Muscle layer of colon (tissue), 2 donors: Measurements from ENCODE around the gene PPY.

ENCODE experiments used
- H3K27ac ChIP-seq: one replicate; pipeline ENCODE4 v1.7.0; 2013; ENCODE audit warnings: low read depth, mild to moderate bottlenecking, low read length, moderate library complexity
- H3K27me3 ChIP-seq, 2 donors: one replicate each; pipeline ENCODE4 v1.7.0; 2013; ENCODE audit warnings: low read length in 2 of 2, mild to moderate bottlenecking in 2 of 2; ENCODE audit not compliant: insufficient read depth in 2 of 2, control insufficient read depth in 1 of 2
- H3K36me3 ChIP-seq: one replicate; pipeline ENCODE4 v1.7.0; 2013; ENCODE audit warnings: mild to moderate bottlenecking, low read length; ENCODE audit not compliant: insufficient read depth
- H3K4me1 ChIP-seq: one replicate; pipeline ENCODE4 v1.7.0; 2013; ENCODE audit warnings: mild to moderate bottlenecking, low read length; ENCODE audit not compliant: insufficient read depth
- H3K4me3 ChIP-seq, 2 donors: one replicate each; pipeline ENCODE4 v1.7.0; 2013; ENCODE audit warnings: low read length in 2 of 2, low read depth in 1 of 2, mild to moderate bottlenecking in 1 of 2, moderate library complexity in 1 of 2
- H3K9ac ChIP-seq: one replicate; pipeline ENCODE4 v1.7.0; 2013; ENCODE audit warnings: low read length
- H3K9me3 ChIP-seq: one replicate; pipeline ENCODE4 v1.7.0; 2013; ENCODE audit warnings: mild to moderate bottlenecking, low read length
- donor health status: abdominal sarcoma.
- donor health status: Adenocarcinoma of cecum.

PPY gene

GRCh38 chr17:43927060-43927864, 15.0 kb downstream of the PPY start:
- Histone ChIP-seq H3K27me3 (peaks cover 7 to 17% of the 10 kb centered on the region in 2 donors), H3K4me3 (peak overlapping the region in 1 of 2 donors; percentile 41), H3K9ac (no peak overlapping the region), H3K9me3 (no peaks in the 10 kb centered on the region), H3K4me1 (peaks cover 7% of the 10 kb centered on the region), H3K36me3 (no peaks in the 10 kb centered on the region), H3K27ac (no peak overlapping the region)

- no peaks in the 10 kb centered on the region for H3K36me3 ChIP-seq
- H3K27me3 ChIP-seq, result peaks cover 7 to 17% of the 10 kb centered on the region in 2 donors
- peaks cover 7% of the 10 kb centered on the region for H3K4me1 ChIP-seq
- H3K4me3 ChIP-seq, result no peak overlapping the region
- no peaks in the 10 kb centered on the region for H3K9me3 ChIP-seq
- no peak overlapping the region for H3K27ac ChIP-seq
- no peak overlapping the region for H3K9ac ChIP-seq
Measured at GRCh38 chr17:43924558-43924957, 17.7 kb downstream of the PPY start.

- Histone ChIP-seq H3K27me3 (peaks cover 0 to 13% of the 10 kb centered on the region in 2 donors), H3K9ac (no peak overlapping the region), H3K36me3 (no peaks in the 10 kb centered on the region), H3K9me3 (no peaks in the 10 kb centered on the region), H3K27ac (no peak overlapping the region), H3K4me1 (no peaks in the 10 kb centered on the region), H3K4me3 (no peak overlapping the region)
Measured at GRCh38 chr17:43920500-43921095, 21.7 kb downstream of the PPY start.

- H3K36me3 ChIP-seq, result no peaks in the 10 kb centered on the region
- H3K27ac ChIP-seq, result no peak overlapping the region
- no peak overlapping the region for H3K4me3 ChIP-seq
- H3K27me3 ChIP-seq, result peaks cover 0 to 10% of the 10 kb centered on the region in 2 donors
- no peak overlapping the region for H3K9ac ChIP-seq
- H3K9me3 ChIP-seq, result no peaks in the 10 kb centered on the region
- H3K4me1 ChIP-seq, result no peaks in the 10 kb centered on the region
Measured at GRCh38 chr17:43918026-43918389, 24.3 kb downstream of the PPY start.

GRCh38 chr17:43917348-43918025, 24.8 kb downstream of the PPY start:
- H3K9me3 ChIP-seq, result no peaks in the 10 kb centered on the region
- H3K27me3 ChIP-seq, result peaks cover 0 to 10% of the 10 kb centered on the region in 2 donors
- H3K36me3 ChIP-seq, result no peaks in the 10 kb centered on the region
- peak overlapping the region in 1 of 2 donors; percentile 43 for H3K4me3 ChIP-seq
- H3K9ac ChIP-seq, result no peak overlapping the region
- H3K4me1 ChIP-seq, result no peaks in the 10 kb centered on the region
- no peak overlapping the region for H3K27ac ChIP-seq

- H3K4me3 ChIP-seq, result peak overlapping the region in 1 of 2 donors; percentile 43
- no peak overlapping the region for H3K9ac ChIP-seq
- H3K27me3 ChIP-seq, result peaks cover 0 to 10% of the 10 kb centered on the region in 2 donors
- no peaks in the 10 kb centered on the region for H3K36me3 ChIP-seq
- no peaks in the 10 kb centered on the region for H3K9me3 ChIP-seq
- no peak overlapping the region for H3K27ac ChIP-seq
- no peaks in the 10 kb centered on the region for H3K4me1 ChIP-seq
Measured at GRCh38 chr17:43917016-43917347, 25.3 kb downstream of the PPY start.

- Histone ChIP-seq H3K9me3 (no peaks in the 10 kb centered on the region), H3K4me3 (no peak overlapping the region), H3K4me1 (no peaks in the 10 kb centered on the region), H3K9ac (no peak overlapping the region), H3K36me3 (no peaks in the 10 kb centered on the region), H3K27me3 (peaks cover 0 to 10% of the 10 kb centered on the region in 2 donors), H3K27ac (no peak overlapping the region)
Measured at GRCh38 chr17:43916385-43916784, 25.9 kb downstream of the PPY start.

- H3K4me3 ChIP-seq, result no peak overlapping the region
- no peaks in the 10 kb centered on the region for H3K4me1 ChIP-seq
- H3K9ac ChIP-seq, result no peak overlapping the region
- no peak overlapping the region for H3K27ac ChIP-seq
- H3K27me3 ChIP-seq, result peaks cover 0 to 10% of the 10 kb centered on the region in 2 donors
- no peaks in the 10 kb centered on the region for H3K36me3 ChIP-seq
- no peaks in the 10 kb centered on the region for H3K9me3 ChIP-seq
Measured at GRCh38 chr17:43915559-43915958, 26.7 kb downstream of the PPY start.

- H3K4me3 ChIP-seq, result no peak overlapping the region
- H3K9ac ChIP-seq, result no peak overlapping the region
- no peaks in the 10 kb centered on the region for H3K9me3 ChIP-seq
- peaks cover 0 to 10% of the 10 kb centered on the region in 2 donors for H3K27me3 ChIP-seq
- H3K27ac ChIP-seq, result no peak overlapping the region
- no peaks in the 10 kb centered on the region for H3K4me1 ChIP-seq
- no peaks in the 10 kb centered on the region for H3K36me3 ChIP-seq
Measured at GRCh38 chr17:43914451-43914850, 27.8 kb downstream of the PPY start.

- Histone ChIP-seq H3K36me3 (no peaks in the 10 kb centered on the region), H3K4me1 (no peaks in the 10 kb centered on the region), H3K27ac (no peak overlapping the region), H3K9ac (no peak overlapping the region), H3K4me3 (no peak overlapping the region), H3K27me3 (peaks cover 0 to 10% of the 10 kb centered on the region in 2 donors), H3K9me3 (no peaks in the 10 kb centered on the region)
Measured at GRCh38 chr17:43913584-43913983, 28.7 kb downstream of the PPY start.

GRCh38 chr17:43912635-43913304, 29.5 kb downstream of the PPY start:
- Histone ChIP-seq H3K36me3 (no peaks in the 10 kb centered on the region), H3K9me3 (no peaks in the 10 kb centered on the region), H3K27ac (no peak overlapping the region), H3K4me1 (no peaks in the 10 kb centered on the region), H3K9ac (no peak overlapping the region), H3K27me3 (peaks cover 0 to 7% of the 10 kb centered on the region in 2 donors), H3K4me3 (no peak overlapping the region)
